Fibroblast of skin of right biceps (primary cell): ENCODE results near the gene TBCD.
A peak's percentile ranks its signal among the peaks of the same experiment; 100 is the strongest.

ENCODE experiments used
- DNase-seq: peaks from one replicate; pipeline ENCODE4 v3.0.0-alpha.2; 2013

TBCD gene

GRCh38 chr17:82835766-82836512, 84.1 kb downstream of the TBCD start:
- DNase-seq = no peak

- DNase-seq = no peak
Observed at GRCh38 chr17:82836823-82837357, 85.0 kb downstream of the TBCD start.

GRCh38 chr17:82837586-82838320, 85.9 kb downstream of the TBCD start:
- no peak for DNase-seq

DNA sequence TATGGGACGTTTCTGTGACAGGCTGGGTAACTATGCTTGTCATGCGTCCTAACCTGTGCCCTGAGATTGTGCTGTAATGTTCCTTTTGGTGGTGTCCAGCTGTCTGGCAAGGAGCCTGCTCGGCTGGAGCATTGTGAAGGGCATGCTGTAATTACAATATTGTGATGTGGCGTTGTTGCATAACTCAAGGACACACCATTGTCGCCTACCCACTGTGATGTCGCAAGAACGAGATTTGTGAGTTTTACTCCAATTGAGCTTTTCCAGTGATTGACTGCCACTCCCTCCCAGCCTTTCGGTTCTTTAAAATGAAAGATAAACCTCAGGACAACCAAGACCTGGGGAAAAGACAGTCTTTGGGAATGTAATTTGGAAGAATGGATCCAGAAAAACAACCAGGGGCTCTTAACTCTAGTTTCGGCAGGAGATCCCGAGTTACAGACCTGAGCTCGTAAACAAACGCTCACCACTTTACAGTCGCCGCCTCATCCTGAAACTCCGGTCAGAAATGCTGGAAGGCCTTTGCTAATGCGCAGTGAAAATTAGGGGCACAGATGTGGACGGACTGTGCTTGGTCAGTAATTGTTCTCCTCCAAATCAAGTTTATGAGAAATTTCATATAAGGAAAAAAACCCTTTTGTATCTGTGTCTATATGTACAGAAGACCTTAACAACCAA, 86.7 kb downstream of the TBCD start:
- peak; percentile 8 for DNase-seq

- no peak for DNase-seq
Observed at GRCh38 chr17:82839617-82840292, 87.9 kb downstream of the TBCD start, which contains the start of gene ZNF750. Gene ZNF750, minus strand, starts transcription at chr17:82840022. Its CDS starts 7,568 bp downstream, at chr17:82832454.

DNA sequence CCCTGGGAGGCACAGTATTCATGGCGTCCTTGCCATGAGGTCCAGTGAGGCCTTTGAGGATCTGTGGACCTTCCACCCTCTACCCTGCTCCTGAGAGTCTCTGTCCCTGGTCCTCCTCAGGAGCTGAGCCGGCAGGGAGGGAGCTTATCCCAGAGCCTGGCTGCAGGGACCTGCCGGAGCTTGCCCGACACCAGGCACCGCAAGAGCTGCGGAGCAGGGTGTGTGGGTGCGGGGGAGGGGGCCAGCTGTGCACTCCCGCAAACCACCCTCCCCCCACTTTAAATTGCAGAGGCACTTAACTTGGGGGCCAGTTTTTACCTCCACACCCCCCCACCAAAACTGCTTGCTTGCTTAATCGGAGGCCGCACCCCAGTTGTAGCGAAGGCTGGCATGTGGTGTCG, 88.6 kb downstream of the TBCD start:
- no peak for DNase-seq

DNA sequence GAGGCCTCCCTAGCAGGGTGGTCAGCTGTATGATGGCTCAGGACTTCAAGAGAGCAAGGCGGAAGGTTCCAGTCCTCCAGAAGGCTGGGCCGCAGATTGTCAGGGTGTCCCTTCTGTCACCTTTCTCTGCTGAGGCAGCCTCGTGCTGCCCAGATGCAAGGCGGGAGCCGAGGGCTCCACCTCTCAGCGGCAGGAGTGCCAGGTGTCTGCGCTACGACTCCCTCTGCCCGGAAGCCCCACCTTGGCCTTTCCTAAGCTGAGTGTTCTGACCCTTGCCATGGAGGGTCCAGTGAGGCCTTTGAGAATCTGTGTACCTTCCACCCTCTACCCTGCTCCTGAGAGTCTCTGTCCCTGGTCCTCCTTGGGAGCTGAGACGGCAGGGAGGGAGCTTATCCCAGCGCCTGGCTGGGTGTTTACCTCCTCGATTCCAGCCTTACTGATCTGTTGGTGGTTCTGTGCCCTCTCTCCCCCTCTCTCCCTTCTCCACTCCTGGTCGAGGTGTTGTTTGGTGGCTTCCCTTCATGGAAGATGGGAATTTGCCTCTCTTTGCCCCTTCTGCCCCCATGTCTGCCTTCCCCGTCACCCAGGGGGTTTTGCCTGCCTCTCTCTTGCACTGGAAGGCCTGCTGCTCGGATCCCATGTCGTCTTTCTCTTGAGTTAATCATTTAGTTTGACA, 90.2 kb downstream of the TBCD start:
- DNase-seq = no peak

DNA sequence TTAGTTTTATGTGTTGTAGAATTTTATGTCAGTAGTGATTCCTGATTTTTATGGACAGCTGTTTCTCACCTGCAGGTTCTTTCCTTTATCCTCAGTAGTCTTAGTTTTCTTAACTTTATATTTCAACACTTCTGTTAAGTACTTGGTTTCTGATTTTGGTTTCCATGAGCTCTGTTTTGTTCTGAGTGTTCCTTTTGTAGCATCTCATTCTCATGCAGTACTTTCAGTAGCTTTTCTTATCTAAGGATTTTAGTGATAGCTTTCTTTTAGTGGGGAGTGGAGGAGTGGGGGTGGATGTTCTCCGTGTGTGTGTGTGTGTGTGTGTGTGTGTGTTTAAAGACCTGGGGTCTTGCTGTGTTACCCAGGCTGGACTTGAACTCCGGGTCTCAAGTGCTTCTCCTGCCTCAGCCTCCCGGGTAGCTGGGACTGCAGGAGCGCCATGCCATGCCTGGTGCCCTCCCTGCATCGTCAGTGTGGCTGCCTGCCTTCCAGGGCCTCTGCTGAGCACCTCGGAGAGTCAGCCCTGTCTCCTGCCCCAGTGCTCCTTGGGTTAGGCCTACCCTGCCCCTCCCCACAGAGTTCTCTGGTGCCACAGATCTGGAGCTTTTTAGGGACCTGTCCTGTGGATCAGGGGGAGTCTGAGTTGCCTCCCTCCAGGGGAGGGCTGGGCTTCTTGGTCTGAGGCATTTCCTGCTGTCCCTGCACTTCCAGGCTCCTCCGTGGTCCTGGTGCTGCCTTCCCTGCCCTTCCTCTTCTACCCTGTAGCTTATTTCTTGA, 92.2 kb downstream of the TBCD start:
- no peak for DNase-seq

DNA sequence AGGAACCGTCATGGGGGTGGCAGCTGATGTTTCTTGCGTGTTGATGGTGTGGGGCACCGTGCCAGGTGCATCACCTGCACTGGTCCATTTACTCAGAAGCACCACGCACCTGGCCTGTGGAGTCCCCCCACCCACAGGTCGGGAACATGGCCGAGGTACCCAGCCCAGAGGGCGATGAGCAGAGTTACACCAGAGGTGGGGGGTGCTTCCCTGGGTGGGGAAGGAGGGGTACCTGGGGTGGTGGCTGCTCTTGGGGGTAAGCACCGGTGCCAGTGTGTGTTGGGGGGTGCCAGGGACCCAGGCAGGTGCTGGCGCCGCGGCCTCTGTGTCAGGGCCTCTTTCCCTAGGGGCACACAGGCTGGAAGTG, 92.9 kb downstream of the TBCD start:
- DNase-seq = no peak

DNA sequence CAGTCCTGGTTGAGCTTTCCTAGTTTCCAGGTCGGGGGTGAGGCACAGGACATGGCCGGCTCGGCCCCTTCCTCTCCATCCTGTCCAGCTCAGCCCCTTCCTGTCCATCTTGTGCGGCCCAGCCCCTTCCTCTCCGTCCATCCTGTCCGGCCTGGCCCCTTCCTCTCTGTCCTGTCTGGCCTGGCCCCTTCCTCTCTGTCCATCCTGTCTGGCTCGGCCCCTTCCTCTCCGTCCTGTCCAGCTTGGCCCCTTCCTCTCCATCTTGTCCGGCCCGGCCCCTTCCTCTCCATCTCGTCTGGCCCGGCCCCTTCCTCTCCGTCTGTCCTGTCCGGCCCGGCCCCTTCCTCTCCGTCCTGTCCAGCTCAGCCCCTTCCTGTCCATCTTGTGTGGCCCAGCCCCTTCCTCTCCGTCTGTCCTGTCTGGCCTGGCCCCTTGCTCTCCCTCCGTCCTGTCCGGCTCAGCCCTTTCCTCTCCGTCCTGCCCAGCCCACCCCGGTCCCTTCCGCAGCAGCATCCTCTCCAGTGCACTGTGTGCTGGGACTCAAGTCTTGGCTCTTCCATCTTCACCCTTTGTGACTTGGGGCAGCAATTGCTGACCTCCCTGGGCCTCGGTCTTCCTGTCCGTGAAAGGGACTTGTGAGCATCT, 93.4 kb downstream of the TBCD start:
- no peak for DNase-seq

GRCh38 chr17:82846061-82846691, 94.3 kb downstream of the TBCD start:
- no peak for DNase-seq

GRCh38 chr17:82848022-82848592, 96.2 kb downstream of the TBCD start:
- peak; percentile 71 for DNase-seq

DNA sequence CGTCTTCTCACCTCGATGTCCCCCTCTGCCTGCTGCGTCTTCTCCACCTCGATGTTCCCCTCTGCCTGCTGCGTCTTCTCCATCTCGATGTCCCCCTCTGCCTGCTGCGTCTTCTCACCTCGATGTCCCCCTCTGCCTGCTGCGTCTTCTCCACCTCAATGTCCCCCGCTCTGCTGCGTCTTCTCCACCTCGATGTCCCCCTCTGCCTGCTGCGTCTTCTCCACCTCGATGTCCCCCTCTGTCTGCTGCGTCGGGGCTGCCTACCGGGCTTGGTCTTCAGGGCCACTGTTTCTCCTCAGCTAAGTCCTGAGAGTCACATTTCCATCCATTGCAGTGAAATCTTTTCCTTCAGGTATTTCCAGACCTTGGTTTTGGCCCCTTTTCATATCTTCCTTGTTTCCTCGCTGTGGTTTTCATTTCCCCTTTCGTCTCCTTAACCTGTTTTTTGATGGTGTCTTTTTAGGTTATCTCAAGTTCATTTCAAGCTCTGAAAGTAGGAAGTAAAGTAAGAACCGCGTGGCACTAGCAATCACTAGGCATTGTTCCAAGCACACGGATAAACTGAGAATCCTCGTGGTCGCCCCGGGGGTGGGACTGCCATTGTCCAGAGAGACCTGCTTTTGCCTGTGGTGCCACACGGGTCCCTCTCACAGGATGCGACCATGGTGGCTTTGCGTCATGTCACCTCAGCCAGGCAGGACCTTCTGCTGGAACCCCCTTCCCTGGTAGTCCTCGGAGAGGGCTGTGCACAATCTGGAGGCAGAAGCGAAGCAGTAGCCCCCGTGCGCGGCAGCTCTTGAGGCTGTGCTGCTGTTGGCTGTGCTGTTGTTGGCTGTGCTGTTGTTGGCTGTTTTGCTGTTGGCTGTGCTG, 97.4 kb downstream of the TBCD start:
- DNase-seq = no peak

DNA sequence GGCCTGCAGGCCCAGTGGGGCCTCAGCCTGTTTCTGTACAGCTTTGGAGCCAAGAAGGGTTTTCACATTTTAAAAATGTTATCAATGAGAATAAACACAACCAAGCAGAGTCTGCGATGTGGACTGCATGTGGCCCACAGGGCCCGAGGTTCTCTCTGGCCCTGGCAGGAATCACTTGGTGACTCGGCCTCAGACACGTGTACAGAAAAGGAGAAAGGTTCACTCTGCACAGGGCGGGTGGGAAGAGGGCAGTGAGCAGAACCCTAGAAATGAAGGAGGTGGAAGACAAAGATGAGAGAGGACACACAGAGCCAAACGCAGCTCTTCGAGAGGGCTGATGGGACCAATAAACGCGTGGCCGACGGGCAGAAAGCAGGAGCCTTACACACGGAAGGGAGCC, 99.5 kb downstream of the TBCD start:
- DNase-seq = no peak

DNA sequence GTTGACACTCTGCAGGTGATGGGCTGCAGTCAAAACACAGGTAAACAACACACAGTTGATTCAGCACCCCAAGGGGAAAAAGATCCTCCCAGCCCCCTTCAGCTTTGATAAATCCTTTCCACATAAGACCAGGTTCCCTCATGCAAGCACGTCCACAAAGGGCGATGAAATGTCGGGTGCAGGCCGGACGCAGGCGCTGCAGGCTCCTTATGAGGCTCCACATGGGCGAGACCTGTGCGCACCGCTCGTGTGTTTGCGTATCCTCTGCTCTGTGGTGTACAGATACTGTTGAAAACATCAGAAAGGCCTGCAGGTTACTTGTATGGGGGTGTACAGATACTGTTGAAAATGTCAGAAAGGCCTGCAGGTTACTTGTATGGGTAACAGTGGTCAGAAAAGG, 102.4 kb downstream of the TBCD start:
- DNase-seq = no peak

DNA sequence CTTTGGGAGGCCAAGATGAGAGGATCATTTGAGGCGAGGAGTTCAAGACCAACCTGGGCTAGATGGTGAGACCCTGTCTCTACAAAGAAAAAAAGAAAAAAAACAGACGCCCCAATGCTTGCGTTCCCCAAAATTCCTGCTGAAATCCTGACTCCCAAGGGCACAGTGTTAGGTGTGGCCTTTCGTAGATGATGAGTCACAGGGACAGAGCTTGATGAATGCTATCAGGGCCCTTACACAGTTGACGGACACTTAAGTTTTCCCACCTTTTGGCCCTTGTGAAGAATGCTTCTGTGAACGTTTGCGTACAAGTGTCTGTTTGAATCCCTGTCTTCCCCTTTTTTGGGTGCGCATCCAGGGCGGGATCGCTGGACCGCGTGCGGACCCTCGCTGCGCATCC, 104.5 kb downstream of the TBCD start:
- DNase-seq = no peak

DNA sequence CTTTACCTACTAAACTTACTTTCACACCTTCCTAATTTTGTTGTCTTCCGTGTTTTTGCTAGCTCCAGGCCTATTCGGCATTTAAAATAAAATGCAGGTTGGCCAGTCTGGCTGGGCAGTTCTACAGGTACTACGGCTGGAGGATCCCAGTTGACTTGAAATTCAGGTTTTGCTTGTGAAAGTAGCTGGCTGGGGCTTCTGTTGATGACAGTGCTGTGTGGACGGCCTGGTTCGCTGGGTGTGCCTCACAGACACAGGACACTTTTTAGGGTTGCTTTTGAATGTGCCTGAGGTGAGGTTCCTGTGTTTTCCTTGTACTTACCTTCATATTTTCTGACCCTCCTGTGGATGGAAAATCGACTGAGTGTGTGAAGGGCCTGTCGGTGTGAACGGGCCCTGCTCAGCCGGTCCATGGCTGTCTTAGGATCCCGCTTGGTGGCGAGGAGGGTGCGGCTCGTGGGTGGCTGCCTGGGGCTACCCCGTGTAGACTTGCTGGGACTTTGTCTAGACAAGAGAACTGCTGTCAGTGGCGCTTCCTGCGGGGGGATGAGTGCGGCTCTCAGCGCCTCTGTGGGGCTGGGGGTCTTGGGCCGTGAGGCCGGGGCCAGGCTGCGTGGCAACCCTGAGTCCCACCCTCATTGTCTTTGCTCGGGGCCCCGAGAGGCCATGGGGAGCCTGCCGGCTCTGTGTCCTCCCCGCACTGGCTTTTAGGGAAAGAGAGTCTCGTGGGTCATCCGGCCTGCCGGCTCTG, 106.7 kb downstream of the TBCD start:
- no peak for DNase-seq
